Retina (tissue), 1 donor: ENCODE results near the gene FUOM.

Experiments used
- DNase-seq: peaks from one replicate; pipeline ENCODE4 v3.0.0-alpha.2; 2016

The FUOM gene

DNA sequence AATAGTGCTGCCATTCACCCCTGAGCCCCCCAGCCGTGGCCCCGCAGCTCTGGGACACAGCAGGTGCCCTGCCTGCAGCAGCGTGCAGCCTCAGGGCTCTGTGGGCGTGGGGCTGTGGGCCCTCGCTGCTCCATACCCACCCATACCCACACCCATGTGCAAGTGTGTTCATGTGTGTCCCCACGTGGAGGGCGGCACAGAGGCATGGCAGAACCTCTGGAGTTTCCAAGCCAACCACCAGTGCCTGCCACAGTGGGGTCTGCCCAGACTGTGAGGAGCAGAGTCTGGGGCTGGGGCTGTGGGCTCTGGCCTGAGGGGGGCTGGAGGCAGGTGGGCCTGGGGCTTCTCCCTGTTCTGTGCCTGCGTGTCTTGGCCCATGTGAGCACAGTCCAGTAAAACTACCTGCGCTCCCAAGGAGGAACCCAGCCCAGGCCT is 8.2 kb downstream of the FUOM start:
- no peak for DNase-seq

GRCh38 chr10:133349160-133349568 is 8.7 kb downstream of the FUOM start:
- DNase-seq = no peak

GRCh38 chr10:133347710-133348517 is 9.9 kb downstream of the FUOM start:
- no peak for DNase-seq

DNA sequence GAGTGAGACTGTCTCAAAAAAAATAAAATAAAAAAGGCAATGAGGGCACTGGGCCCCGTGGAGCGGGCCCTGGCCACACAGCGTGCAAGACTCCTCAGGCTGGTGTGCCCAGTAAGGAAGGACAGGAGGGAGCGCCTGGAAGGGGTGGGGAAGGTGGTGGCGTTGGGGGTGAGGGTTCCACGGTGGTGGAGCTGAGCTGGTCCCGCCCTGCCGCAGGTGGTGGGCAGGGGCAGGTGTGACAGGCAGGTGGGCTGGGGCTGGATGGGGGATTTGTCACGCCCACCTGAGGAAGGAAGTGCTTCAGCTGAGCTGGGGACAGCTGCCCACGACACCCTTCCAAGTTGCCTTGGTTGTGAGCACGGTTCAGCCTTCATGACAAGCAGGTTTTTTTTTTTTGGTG is 11.4 kb downstream of the FUOM start:
- no peak for DNase-seq

GRCh38 chr10:133344236-133344635 is 13.6 kb downstream of the FUOM start:
- no peak for DNase-seq

- DNase-seq = no peak
These were observed 14.3 kb downstream of the FUOM start for GRCh38 chr10:133343558-133343957.

DNA sequence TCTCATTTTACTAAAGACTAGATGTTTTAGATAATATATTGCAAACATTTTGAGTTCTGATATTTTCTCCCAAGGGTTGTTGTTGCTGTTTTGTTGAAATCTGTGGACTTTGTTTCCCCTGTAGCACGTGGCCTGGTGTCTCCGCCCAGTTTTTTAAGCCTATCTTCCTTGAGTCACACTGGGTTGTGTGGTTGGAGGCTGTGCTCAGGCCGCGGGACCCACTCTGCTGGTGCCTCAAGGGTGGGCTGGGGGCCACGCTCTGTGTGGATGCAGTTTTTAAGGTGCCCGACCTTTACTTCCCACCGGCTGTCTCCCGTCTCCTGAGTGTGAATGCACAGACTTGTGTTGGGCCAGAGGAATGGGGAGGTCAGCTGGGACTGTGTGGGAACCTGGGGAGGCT is 14.9 kb downstream of the FUOM start:
- no peak for DNase-seq

DNA sequence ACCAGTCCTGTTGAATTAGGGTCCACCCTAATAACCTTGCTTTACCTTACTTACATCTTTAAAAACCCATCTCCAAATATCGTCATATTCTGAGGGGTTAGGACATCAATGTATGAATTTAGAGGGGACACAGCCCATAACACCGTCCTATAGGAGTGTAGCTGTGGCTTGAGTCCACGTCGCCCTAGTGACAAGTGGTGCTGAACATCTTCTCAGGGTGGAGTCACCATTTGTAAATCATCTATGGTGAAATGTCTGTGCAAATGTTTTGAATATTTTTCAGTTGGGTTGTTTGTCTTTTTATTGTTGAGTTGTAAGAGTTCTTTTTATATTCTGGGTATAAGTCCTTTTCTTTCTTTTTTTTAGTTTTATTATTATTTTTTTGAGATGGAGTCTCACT is 15.8 kb downstream of the FUOM start:
- DNase-seq = no peak

DNA sequence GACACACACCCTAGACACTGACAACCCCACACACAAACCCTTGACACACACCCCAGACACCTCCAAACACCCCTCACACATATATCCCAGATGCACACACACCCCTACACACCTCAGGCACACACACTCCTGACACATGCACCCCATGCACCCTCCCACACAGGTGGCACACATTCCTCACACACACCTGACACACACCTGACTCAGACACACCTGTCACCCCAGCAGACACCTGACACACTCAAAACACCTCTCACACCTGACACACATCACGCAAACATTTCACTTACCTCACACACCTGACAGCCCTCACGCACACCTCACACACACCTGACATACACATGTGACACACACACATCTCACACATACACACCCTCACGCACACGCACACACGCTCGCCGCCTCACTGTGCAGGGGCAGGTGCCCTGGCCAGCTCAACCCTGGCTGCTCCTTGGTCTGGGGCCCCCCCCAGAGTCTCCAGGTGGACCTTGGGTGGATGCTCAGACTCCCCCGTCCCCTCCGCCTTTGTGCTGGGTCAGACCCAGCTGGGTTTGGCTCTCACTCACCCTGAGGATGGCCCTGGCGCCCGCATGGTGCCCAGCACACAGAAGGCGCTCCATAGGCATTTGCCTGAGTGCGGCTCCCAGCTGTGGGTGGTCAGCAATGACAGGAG is 18.0 kb downstream of the FUOM start:
- no peak for DNase-seq

- no peak for DNase-seq
These were observed 19.4 kb downstream of the FUOM start for GRCh38 chr10:133338080-133339071.

DNA sequence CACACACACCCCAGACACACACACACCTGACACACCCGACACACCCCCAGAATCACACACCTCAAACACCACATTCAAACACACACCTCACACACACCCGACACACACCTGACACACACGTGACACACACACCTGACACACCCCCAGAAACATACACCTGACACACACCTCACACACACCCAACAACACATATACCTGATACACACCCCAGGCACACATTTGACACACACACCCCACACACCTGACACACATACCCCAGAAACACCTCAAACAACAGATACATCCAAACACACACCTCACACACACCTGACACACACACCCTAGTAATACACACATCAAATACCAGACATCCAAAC is 20.5 kb downstream of the FUOM start:
- DNase-seq = no peak

DNA sequence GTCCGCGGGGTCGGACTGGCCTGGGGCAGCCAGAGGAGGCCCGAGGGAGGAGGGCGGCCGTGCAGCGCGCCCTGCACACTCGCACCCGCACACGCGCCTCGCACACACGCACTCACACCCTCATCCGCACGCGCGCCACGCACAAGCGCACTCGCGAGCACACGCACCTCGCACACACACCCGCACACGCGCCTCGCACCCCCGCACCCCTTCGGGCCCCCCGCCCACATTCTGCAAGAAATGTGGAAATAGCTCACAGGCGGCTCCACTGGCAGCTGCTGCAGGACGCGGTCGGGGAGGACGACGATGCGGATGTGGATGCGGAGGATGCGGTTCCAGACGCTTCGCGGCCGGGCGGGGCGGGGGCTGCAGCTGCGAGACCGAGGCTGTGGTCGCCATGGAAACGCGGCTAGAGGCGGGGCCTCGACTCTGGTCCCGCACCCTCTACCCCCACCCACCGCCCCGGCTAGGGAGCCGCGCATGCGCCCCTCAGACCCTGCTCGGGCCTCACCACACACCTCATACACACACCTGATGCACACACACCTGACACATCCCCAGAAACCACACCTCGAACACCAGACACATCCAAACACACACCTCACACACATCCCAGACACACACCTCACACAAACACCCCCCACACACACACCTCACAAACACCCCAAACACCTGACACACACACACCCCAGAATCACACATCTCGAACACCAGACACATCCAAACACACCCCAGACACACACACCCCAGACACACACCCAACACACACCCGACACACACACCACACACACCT is 21.0 kb downstream of the FUOM start, which contains the start of gene CALY:
Gene CALY, minus strand, starts transcription at position 320 of the 793 bp plus-strand sequence. CDS start 7,907 bp downstream, outside the sequence.
- peak; percentile 82 for DNase-seq

DNA sequence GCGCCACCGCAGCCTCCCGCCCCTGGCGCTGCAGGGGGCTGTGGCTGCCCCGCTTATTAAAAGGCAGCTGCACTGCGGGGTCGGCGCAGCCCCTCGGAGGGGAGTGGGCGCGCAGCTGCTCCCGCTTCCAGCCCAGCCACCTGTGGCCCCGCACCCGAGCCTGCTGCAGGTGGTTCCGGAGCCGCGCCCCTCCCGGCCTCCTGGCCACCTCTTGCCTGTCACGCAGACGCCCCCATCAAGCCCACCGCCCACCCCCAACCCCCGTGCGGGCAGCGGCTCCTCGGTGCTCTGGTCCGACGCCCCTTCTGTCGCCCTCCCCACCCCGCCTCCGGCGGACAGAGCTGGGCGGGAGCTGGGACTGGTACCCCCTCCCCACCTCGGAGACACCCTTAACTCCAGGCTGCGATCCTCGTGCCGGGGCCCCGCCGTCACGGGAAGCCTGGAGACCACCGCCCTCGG is 21.7 kb downstream of the FUOM start:
- no peak for DNase-seq

DNA sequence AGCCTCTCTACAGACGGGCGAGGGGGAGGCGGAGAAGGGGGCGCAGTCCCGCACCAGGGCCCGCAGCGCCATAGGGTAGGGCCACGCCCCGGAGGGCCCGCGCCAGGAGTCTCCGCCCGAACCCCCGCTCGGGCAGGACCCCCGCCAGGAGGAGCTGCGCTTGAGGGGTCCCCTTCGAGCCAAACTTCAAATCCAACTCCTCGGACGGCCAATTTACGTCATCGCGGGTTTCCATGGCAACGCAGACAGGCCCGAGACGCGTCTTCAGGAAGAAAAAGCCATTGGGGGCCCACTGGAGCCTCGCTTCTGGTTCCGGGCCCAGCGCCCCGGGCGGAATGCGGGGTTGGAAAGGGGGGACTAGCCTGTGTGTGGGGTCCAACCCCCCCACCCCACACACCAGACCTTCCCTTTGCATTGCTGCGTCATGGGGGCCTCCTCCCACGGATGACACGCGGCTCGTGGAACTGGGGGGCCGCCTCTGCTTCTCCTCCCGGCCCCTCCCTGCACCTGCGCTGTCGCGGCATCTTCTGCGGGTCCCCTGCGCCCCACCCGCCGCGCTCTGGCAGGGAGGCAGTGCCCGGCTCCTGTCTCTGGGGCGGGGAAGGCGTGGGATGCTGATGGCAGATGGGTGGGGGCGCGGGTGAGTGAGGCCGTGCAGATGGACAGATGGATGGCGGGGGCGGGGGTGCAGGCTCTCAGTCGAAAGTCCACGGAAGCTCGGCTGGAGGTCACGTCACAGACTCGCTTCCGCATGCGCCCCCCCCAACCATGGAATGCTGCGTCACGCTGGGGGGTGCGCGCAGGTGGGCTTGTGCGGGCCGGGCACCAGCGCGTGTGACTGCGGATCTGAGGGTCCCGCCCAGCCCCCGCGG is 22.3 kb downstream of the FUOM start:
- peak; percentile 78 for DNase-seq

DNA sequence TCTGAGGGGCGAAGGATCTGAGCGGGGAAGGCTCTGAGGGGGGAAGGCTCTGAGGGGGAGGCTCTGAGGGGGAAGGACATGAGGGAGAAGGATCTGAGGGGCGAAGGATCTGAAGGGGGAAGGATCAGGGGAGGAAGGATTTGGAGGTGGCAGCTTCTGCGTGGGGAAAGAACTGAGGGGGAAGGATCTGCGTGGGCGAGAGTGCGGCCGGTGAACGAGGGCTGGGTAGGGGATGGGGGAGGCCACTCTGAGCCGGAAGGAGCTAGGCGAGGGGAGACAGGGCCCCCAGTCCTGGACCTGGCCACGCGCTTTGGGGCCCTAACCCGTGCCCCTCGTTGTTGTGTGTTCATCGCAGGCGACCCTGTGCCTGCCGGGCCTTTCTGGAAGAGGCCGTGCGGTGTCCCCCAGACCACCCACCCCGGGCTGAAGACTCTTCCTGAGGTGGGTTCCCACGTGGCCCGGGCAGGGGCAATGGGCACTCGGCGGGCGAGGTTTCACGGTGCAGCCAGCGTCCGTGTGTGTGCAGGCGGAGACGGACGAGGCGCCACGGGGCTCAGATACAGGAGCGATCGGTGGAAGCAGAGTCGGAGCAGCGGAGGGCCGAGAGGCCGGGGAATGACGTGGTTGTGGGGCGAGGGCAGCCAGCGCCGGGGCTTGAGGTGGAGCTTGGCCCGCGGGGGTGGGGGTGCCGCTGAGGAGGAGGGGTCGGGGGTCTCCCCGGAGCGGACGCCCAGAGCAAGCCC is 23.1 kb downstream of the FUOM start:
- DNase-seq = no peak

- no peak for DNase-seq
These were observed 24.7 kb downstream of the FUOM start for GRCh38 chr10:133332936-133333699.

DNA sequence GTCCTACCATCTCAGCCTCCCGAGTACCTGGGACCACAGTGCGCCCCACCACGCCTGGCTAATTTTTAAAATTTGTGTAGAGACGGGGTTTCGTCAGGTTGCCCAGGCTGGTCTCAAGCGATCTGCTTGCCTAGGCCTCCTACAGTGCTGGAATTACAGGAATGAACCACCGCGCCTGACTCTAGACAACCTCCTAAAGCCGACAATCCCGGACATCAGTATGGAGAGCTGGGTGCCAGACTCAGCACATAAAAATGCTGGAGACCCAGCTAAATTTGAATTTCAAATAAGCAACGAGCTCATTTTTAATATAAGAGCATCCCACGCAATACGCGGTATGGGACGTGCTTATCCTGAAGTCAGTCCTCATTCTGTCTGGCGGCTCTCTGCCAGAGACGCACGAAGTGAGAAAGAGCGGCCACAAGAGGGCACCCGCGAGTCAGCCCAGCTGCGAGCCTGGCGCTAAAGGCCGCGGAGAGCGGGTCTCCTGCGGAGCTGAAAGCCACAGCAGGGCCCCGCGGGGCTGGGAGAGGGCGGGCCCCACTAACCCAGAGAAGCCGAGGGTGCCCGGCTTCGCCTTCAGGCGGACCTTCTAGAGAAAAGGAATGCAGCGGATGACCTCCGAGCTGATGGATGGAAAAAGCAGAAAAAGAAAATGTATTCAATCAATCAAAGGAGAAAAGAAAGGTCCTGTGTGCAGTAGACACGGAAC is 28.2 kb downstream of the FUOM start:
- peak; percentile 92 for DNase-seq

- DNase-seq = no peak
These were observed 29.2 kb downstream of the FUOM start for GRCh38 chr10:133328358-133329343.
